GM13976 (cell line): ENCODE measurements around the gene TENM3.

ENCODE experiments used
- DNase-seq: peaks from one replicate; pipeline ENCODE4 v3.0.0; 2012; ENCODE audit warnings: low spot score
- in situ Hi-C: fragments of 300-500 bp; cut with MboI; formaldehyde crosslinking; loops from one replicate; pipeline ENCODE4 v1.12.0; 2022; ENCODE audit warnings: low sequenced_read_pairs, mixed read lengths, inconsistent platforms; ENCODE audit not compliant: unreplicated experiment
- TF ChIP-seq, protein P1 (sequence below): IDR thresholded peaks from 2 replicates; pipeline ENCODE4 v1.5.1; 2012; ENCODE audit warnings: borderline replicate concordance, mild to moderate bottlenecking; ENCODE audit not compliant: insufficient read depth; ENCODE audit errors: extremely low read depth, missing control alignments, control extremely low read depth

TENM3 gene

DNA sequence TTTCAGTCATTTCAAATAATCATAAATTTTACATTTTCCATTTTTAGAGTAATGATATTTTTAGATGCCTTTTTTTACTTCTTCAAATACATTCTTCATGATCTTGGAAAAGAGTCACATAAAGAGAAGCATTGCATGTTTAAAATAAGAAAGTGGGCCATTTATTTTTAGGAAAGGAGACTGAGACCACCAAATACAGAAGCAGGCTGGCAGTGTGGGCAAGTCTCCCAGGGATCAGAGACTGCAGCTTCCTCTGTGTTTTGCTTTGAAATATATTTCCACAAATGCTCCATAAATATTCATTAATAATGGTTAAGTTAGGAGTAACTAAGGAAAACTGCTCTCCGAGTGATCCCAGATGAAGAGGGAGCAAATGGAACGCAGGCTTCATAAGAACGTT, 397.3 kb downstream of the TENM3 start:
- TF ChIP-seq, protein P1, sequence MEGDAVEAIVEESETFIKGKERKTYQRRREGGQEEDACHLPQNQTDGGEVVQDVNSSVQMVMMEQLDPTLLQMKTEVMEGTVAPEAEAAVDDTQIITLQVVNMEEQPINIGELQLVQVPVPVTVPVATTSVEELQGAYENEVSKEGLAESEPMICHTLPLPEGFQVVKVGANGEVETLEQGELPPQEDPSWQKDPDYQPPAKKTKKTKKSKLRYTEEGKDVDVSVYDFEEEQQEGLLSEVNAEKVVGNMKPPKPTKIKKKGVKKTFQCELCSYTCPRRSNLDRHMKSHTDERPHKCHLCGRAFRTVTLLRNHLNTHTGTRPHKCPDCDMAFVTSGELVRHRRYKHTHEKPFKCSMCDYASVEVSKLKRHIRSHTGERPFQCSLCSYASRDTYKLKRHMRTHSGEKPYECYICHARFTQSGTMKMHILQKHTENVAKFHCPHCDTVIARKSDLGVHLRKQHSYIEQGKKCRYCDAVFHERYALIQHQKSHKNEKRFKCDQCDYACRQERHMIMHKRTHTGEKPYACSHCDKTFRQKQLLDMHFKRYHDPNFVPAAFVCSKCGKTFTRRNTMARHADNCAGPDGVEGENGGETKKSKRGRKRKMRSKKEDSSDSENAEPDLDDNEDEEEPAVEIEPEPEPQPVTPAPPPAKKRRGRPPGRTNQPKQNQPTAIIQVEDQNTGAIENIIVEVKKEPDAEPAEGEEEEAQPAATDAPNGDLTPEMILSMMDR, result no peak
- in situ Hi-C loops, result no loop called here
- DNase-seq, result no peak

DNA sequence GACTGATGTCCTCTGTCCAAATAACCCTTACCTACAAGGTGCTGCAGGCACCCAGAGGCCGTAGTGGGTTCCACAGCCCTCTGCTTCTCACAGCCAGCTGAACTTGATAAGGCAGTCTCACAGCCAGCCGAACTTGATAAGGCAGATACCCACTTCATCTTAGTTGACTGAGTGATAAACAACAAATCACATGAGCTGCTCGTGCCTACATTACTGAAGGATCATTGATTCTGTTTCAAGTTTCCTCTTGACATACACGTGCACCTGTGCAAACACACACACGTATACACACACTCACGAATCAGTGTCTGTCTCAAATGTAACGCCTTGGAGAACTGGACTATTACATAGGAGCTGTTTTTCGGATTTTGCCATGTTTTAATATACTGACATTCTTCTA, 397.7 kb downstream of the TENM3 start:
- TF ChIP-seq, protein P1, result no peak
- DNase-seq, result no peak
- in situ Hi-C loops, result no loop called here

DNA sequence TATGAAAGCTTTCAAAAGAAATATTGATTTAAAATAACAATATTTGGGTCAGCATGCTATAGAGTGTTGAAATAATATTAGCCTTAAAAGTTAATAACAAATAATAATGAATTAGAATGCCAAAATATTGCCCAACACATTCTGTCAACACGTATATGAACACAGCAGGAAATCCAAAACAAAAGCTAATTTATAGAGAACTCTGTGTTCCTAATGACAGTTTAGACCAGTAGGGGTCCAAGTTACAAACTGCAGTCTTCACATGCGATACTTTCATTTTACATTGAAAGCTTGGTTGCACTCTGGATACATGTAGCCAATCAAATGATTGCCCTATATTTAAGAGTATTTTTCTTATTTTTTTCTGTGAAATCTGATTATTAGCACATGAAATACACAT, 399.6 kb downstream of the TENM3 start:
- no peak for DNase-seq
- TF ChIP-seq, protein P1, result no peak
- in situ Hi-C loops, result no loop called here

DNA sequence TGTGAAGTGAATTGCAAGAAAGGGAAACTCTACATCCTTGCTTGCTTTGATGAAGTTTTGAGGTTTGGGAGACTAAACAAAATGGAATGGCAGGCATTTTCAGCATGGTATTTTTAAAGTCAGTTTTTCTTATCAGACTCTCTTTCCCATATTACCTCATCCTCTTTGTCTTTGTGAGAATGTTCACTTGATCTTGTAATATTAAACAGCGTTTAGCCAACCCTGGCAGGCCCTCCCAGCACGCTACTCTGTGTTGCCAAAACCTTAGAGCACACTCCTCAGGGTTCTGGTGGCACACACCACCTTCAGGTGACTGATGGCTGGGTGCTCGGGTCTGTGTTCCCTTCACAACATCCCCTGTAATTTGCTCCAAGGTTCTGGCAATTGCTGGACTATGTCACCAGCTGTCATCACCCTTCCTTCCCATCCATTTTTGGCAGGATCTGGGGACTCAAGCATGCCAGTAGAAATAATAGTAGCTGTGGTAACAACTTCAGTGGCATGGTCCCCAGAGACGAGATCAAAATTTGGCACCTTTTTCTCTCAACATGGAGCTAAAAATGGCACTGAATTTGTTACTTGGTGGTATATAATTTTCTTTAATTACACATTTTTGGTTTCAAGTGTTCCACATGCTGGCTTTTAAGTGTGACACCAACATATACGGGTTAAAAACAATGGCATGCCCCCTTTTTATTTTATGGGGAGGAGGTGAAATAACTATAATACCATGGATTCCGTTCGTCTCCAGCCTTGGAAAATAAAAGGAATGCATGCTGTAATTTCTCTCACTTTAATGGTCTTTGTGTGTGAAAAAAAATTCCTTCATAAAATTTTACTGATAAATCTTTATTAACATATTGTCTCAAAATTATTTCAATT, 400.8 kb downstream of the TENM3 start:
- in situ Hi-C loops, result no loop called here
- DNase-seq, result no peak
- TF ChIP-seq, protein P1, result no peak

DNA sequence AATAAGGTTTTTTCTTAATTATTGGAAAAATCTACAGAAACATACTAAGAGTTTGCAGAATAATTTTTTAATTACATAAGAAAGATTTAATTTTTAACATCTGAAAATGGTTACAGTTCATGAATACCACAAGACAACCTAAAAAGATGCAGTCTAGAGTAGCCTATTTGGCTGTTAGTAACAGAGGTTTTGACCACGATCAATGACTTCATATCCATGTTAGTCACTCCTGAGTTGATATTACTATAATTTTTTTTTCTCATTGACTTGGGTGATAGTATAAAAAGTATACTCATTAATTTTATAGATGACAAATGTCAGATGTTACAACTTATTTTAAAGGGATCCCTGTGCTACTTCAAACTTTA, 401.5 kb downstream of the TENM3 start:
- TF ChIP-seq, protein P1, result no peak
- no peak for DNase-seq
- in situ Hi-C loops, result no loop called here

DNA sequence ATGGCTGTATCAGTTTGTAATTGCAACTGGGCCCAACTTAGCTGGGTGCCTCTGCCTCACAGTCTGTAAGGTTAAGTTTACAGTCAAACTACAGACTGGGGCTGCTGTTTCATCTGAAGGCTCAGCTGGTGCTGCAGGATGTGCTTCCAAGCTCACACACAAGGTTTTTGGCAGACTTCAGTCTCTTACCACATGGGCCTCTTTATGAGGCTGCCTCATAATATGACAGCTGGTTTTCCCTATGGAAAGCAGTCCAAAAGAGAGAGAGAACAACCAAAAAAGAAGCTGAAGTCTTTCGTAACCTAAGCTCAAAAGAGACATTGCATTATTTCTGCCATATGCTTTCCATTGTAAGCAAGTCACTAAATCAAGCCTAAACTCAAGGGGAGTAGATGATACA, 402.3 kb downstream of the TENM3 start:
- TF ChIP-seq, protein P1, result no peak
- in situ Hi-C loops, result no loop called here
- no peak for DNase-seq
